Ecto neural progenitor cell (in vitro differentiated cells): ENCODE data around the gene SMAD6.
A peak's percentile ranks its signal among the peaks of the same experiment; 100 is the strongest.

ENCODE experiments used
- DNase-seq: peaks from one replicate; pipeline ENCODE4 v3.0.0-alpha.2; 2018; ENCODE audit warnings: low spot score

SMAD6 gene

GRCh38 chr15:66798426-66799061 lies 96.5 kb downstream of the SMAD6 start:
- DNase-seq = no peak

GRCh38 chr15:66799242-66799641 lies 97.2 kb downstream of the SMAD6 start:
- DNase-seq = no peak

GRCh38 chr15:66800584-66801235 lies 98.7 kb downstream of the SMAD6 start:
- DNase-seq = no peak

GRCh38 chr15:66801266-66801665 lies 99.2 kb downstream of the SMAD6 start:
- no peak for DNase-seq

- no peak for DNase-seq
Observed at GRCh38 chr15:66802025-66803001, 100.3 kb downstream of the SMAD6 start.

DNA sequence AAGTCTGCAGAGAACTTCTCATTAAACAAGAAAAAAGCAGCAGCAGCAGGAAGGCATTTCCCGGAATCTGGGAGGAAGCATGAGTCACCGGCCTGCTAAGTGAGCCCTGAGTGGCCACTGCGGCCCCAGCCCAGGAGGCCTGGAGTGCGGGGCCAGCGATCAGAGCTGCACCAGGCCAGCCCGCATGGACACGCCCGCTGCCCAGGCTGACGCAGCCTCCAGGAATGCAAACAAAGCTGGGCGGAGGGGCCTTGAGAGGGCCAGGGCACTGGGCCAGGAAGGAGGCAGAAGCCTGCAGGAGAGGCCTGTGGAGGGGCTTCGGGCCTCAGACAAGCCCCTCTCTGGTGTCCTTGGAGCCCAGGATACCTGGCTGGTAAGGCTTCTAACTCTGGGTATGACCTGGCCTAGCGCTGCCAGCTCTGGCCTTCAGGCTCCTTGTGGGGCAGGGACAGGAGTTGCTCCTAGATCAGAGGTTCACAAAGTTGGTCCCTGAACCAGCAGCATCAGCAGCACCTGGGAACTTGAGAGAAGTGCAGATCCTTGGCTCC lies 101.2 kb downstream of the SMAD6 start:
- DNase-seq = peak; percentile 87

DNA sequence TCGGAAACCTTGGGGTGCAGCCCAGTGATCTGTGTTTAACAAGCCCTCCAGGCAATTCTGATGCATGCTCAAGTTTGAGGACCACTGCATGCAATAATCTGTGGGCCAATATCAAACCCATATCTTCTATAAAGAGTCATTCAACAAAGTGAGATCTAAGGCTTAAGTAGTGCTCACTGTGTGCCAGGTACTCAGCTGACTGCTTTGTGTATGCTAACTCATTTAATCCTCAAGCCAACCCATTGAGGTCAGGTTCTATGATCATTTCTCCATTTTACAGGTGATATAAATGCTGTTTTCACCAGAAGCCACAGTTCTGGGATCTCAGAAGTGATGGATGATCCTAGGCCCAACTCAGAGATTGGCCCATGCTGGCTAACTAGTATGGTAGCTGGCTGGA lies 101.7 kb downstream of the SMAD6 start:
- DNase-seq = no peak

GRCh38 chr15:66805202-66805885 lies 103.3 kb downstream of the SMAD6 start:
- DNase-seq = no peak

- DNase-seq = no peak
Observed at GRCh38 chr15:66808181-66808824, 106.3 kb downstream of the SMAD6 start.

DNA sequence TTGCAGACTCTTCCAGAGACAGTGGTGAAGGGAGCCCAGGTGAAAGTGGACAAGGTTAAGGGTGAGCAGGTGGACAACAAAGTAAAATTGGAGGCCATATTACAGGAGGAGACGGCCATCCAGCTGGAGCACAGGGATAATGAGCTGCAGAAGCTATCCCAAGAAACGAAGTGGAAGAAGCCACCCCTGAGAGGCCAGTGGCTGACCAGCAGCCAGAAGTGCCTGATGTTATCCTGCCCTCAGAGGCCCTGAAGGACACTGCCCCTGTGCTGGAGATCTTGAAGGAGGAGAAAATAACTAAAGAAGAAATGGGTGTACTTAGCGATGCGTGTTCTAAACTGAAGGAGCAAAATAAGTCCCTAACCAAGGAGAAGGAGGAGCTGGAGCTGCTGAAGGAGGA lies 107.6 kb downstream of the SMAD6 start:
- DNase-seq = no peak

DNA sequence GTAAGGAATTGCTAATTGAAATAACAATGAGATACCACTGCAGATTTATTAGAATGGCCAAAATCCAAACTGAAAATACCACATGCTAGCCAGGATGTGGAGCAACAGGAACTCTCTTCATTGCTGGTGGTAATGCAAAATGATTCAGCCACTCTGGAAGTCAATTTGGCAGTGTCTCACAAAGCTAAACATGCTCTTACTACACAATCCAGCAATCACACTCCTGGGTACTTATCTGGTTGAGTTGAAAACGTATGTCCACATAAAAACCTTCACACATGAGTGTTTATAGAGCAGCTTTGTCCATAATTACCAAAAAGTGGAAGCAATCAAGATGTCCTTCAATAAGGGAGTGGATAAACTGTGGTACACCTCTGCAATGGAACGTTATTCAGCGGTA lies 113.3 kb downstream of the SMAD6 start:
- DNase-seq = no peak

GRCh38 chr15:66816201-66816600 lies 114.2 kb downstream of the SMAD6 start:
- no peak for DNase-seq

- DNase-seq = no peak
Observed at GRCh38 chr15:66819084-66819483, 117.0 kb downstream of the SMAD6 start.

- no peak for DNase-seq
Observed at GRCh38 chr15:66820481-66821176, 118.6 kb downstream of the SMAD6 start.

- no peak for DNase-seq
Observed at GRCh38 chr15:66821307-66821706, 119.3 kb downstream of the SMAD6 start.

- DNase-seq = no peak
Observed at GRCh38 chr15:66822114-66822513, 120.1 kb downstream of the SMAD6 start.

GRCh38 chr15:66822576-66822975 lies 120.5 kb downstream of the SMAD6 start:
- no peak for DNase-seq

DNA sequence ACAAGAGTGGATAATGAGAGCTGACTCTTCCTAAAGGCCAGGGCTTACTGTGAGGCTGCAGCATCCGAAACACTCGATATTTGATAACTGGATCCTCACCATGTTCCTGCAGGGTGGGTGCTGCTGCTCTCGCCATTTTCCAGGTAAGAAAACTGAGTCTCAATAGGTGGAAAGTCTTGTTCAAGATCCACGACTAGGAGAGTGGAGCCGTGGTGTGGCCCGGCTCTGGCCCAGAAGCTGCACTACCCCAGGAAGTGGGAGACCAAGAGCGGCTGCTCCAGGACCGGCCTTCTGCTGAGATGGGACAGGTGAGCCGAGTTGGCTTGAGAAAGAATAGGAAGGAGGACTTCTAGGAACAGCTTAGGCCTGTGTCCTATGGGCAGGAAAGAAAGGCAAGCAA lies 121.6 kb downstream of the SMAD6 start:
- DNase-seq = no peak

- DNase-seq = no peak
Observed at GRCh38 chr15:66824424-66824823, 122.4 kb downstream of the SMAD6 start.

DNA sequence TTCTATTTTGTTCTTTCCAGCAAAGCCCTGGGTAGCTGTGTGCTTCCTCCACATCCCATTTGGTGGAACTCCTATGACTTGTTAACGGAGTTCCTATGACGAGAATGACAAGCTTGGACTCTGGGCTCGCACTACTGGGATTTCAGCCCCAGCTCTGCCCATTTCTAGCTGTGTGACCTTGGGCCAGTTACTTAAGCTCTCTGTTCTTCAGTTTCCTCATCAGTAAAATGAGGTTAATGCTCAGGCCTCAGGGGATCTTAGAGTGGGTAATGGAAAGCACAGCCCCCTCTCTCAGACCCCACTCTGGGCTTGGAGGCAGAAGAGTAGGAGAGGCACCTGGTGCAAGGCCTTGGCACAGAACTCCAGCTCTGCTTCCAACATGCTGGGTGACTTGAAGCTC lies 123.1 kb downstream of the SMAD6 start:
- DNase-seq = no peak

DNA sequence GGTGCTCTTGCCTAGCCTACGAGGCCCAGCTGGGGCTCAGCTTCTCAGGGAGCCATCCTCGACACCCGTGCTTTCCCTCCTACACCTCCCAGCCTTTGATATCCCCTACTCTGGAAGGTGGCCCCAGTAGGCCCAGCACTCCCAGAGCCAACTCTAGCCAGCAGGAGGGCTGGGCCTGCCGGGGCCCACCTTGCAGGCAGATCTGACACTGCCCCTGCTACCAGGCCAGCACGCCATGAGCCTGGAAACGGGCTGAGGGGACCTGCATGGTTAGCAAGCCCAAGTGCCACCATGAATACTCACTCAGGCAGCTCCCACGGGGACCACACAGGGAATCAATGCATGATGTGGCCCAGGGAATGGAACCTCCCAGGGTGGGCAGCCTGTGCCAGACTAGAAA lies 123.7 kb downstream of the SMAD6 start:
- DNase-seq = no peak
